GM06990 (cell line): ENCODE measurements around the gene LSS.

Source experiments
- DNase-seq: peaks from one replicate; pipeline ENCODE4 v3.0.0-alpha.2; 2011; ENCODE audit not compliant: insufficient read length; ENCODE audit errors: extremely low read depth
- H3K27me3 ChIP-seq: replicated peaks from 2 replicates; pipeline ENCODE4 v1.6.0; 2011; ENCODE audit warnings: low read length; ENCODE audit not compliant: control insufficient read depth, insufficient read depth
- H3K36me3 ChIP-seq: 2 replicates; pipeline ENCODE4 v1.5.1; 2011; ENCODE audit warnings: low read length; ENCODE audit not compliant: control insufficient read depth, insufficient read depth
- H3K4me3 ChIP-seq: replicated peaks from 2 replicates; pipeline ENCODE4 v1.5.1; 2011; ENCODE audit warnings: low read depth, mild to moderate bottlenecking, control low read depth, low read length
- CTCF ChIP-seq: IDR thresholded peaks from 2 replicates; pipeline ENCODE4 v1.5.1; 2011; ENCODE audit warnings: low read length, control low read depth, mild to moderate bottlenecking, inconsistent platforms; ENCODE audit not compliant: insufficient read depth, poor library complexity, severe bottlenecking

The LSS gene

GRCh38 chr21:46216132-46216747 is 12.3 kb downstream of the LSS start:
- H3K27me3 ChIP-seq = no peaks in the 10 kb centered on the region
- TF ChIP-seq CTCF = no peak
- DNase-seq = no peak
- H3K4me3 ChIP-seq = no peak overlapping the region
- peaks cover 12% of the 10 kb centered on the region for H3K36me3 ChIP-seq

- no peak overlapping the region for H3K4me3 ChIP-seq
- DNase-seq = no peak
- H3K36me3 ChIP-seq = peaks cover 12% of the 10 kb centered on the region
- no peaks in the 10 kb centered on the region for H3K27me3 ChIP-seq
- TF ChIP-seq CTCF = no peak
Measured at GRCh38 chr21:46215436-46216131, 13.0 kb downstream of the LSS start.

- no peak for TF ChIP-seq CTCF
- DNase-seq = no peak
- peaks cover 7% of the 10 kb centered on the region for H3K36me3 ChIP-seq
- H3K27me3 ChIP-seq = no peaks in the 10 kb centered on the region
- H3K4me3 ChIP-seq = no peak overlapping the region
Measured at GRCh38 chr21:46214478-46215340, 13.9 kb downstream of the LSS start.

- Histone ChIP-seq H3K27me3 (no peaks in the 10 kb centered on the region), H3K36me3 (peaks cover 4% of the 10 kb centered on the region), H3K4me3 (no peak overlapping the region)
- DNase-seq = no peak
- TF ChIP-seq CTCF = no peak
Measured at GRCh38 chr21:46213620-46214286, 14.8 kb downstream of the LSS start.

GRCh38 chr21:46212721-46213484 is 15.7 kb downstream of the LSS start:
- H3K36me3 ChIP-seq = peaks cover 4% of the 10 kb centered on the region

More at GRCh38 chr21:46212721-46213484, 15.7 kb downstream of the LSS start:
- H3K27me3 ChIP-seq = no peaks in the 10 kb centered on the region
- no peak for TF ChIP-seq CTCF
- no peak for DNase-seq
- no peak overlapping the region for H3K4me3 ChIP-seq
